Immature natural killer cell (primary cell): ENCODE measurements around the gene FOS. TPM values are rescaled to one million over a fixed set of nuclear protein-coding genes. Genes with fewer than 3 reads are reported as not detected.
"Not testable (repeated sequence)": the region's sequence is repeated elsewhere in the genome, so short reads cannot be mapped to it uniquely, and the experiment has no call there.

Source experiments
- DNase-seq, 3 donors: peaks; one replicate each; pipeline ENCODE4 v3.0.0; 2022; ENCODE audit warnings: mixed read lengths in 1 of 3
- H3K27ac Mint-ChIP-seq, 6 donors: one replicate each; pipeline ENCODE4 v1.8.0; 2020; ENCODE audit warnings: mixed read lengths in 6 of 6, mild to moderate bottlenecking in 5 of 6, inconsistent platforms in 4 of 6, moderate library complexity in 3 of 6
- H3K27me3 Mint-ChIP-seq, 3 donors: one replicate each; pipeline ENCODE4 v1.8.0; 2020 to 2021; ENCODE audit warnings: low read depth in 3 of 3, mild to moderate bottlenecking in 3 of 3, mixed read lengths in 3 of 3, moderate library complexity in 3 of 3, inconsistent platforms in 1 of 3
- H3K36me3 Mint-ChIP-seq, 3 donors: one replicate each; pipeline ENCODE4 v1.8.0; 2020; ENCODE audit warnings: mixed read lengths in 3 of 3, inconsistent platforms in 2 of 3, mild to moderate bottlenecking in 2 of 3
- H3K4me1 Mint-ChIP-seq, 2 donors: one replicate each; pipeline ENCODE4 v1.8.0; 2020; ENCODE audit warnings: inconsistent platforms in 2 of 2, mild to moderate bottlenecking in 2 of 2, mixed read lengths in 2 of 2, moderate library complexity in 1 of 2
- H3K4me3 Mint-ChIP-seq, 5 donors: one replicate each; pipeline ENCODE4 v1.8.0; 2020; ENCODE audit warnings: mild to moderate bottlenecking in 5 of 5, mixed read lengths in 5 of 5, inconsistent platforms in 3 of 5, moderate library complexity in 3 of 5
- H3K9me3 Mint-ChIP-seq, 6 donors: one replicate each; pipeline ENCODE4 v1.8.0; 2020; ENCODE audit warnings: mild to moderate bottlenecking in 6 of 6, mixed read lengths in 6 of 6, inconsistent platforms in 4 of 6, moderate library complexity in 3 of 6
- polyA plus RNA-seq, 3 donors: library from polyadenylated mRNA; unstranded; fragments of 300-500 nt; fragmentation: Illumina TruSeq; gene quantifications; one replicate each; pipeline ENCODE4 v1.2.3, GENCODE V29; 2021

FOS gene
- polyA plus RNA-seq = 100 to 1,000 TPM; 525 to 765 (median 608) TPM

DNA sequence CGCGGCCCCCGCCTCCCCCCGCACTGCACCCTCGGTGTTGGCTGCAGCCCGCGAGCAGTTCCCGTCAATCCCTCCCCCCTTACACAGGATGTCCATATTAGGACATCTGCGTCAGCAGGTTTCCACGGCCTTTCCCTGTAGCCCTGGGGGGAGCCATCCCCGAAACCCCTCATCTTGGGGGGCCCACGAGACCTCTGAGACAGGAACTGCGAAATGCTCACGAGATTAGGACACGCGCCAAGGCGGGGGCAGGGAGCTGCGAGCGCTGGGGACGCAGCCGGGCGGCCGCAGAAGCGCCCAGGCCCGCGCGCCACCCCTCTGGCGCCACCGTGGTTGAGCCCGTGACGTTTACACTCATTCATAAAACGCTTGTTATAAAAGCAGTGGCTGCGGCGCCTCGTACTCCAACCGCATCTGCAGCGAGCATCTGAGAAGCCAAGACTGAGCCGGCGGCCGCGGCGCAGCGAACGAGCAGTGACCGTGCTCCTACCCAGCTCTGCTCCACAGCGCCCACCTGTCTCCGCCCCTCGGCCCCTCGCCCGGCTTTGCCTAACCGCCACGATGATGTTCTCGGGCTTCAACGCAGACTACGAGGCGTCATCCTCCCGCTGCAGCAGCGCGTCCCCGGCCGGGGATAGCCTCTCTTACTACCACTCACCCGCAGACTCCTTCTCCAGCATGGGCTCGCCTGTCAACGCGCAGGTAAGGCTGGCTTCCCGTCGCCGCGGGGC, at the start of gene FOS:
Gene FOS, plus strand, starts transcription at position 407 of the 731 bp plus-strand sequence. Its CDS starts 155 bp downstream, at position 562.
- H3K4me1 Mint-ChIP-seq = peaks cover 65 to 76% of the 10 kb centered on the region in 2 donors
- H3K4me3 Mint-ChIP-seq = peak within 1 kb of the TSS; percentile 93 to 96 (median 96)
- DNase-seq = peak; percentile 97 to 98 (median 98)
- peaks cover 13 to 24% (median 13%) of the 10 kb centered on the region in 3 donors for H3K36me3 Mint-ChIP-seq
- H3K27me3 Mint-ChIP-seq = peaks cover 75 to 80% (median 77%) of the 10 kb centered on the region in 3 donors
- peaks cover 0 to 5% (median 0%) of the 10 kb centered on the region in 6 donors for H3K9me3 Mint-ChIP-seq
- peak within 1 kb of the TSS; percentile 93 to 100 (median 99) for H3K27ac Mint-ChIP-seq

DNA sequence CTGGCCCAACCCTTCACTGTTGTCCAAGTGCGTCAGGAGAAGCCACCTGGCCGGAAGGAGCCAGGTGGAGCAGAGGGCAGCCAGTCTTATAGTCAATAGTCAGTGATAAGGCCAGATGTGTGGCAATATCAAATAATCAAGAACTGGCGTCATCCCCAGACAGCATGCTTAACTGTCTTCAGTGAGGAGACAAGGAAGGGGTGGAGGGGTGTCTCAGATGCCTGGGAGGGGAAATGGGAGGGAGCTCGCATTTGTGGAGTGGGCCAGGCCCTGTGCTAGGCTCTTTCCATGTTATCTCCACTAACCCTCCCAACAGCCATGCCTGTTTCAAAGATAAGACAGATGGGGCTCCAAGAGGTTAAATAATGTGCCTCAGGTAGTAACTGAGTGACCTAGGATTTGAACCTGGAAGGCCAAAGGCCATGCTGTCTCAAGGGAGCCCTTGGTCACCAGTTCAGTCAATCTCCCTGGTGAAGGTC, 48.9 kb upstream of the FOS start:
- H3K4me1 Mint-ChIP-seq = peaks cover 76 to 78% of the 10 kb centered on the region in 2 donors
- H3K27me3 Mint-ChIP-seq = peaks cover 3 to 5% (median 4%) of the 10 kb centered on the region in 3 donors
- H3K36me3 Mint-ChIP-seq = peaks cover 0 to 2% (median 0%) of the 10 kb centered on the region in 3 donors
- H3K27ac Mint-ChIP-seq = peak overlapping the region; percentile 89 to 98 (median 95)
- no peaks in the 10 kb centered on the region for H3K9me3 Mint-ChIP-seq
- peak overlapping the region; percentile 77 to 84 (median 78) for H3K4me3 Mint-ChIP-seq
- no peak for DNase-seq

DNA sequence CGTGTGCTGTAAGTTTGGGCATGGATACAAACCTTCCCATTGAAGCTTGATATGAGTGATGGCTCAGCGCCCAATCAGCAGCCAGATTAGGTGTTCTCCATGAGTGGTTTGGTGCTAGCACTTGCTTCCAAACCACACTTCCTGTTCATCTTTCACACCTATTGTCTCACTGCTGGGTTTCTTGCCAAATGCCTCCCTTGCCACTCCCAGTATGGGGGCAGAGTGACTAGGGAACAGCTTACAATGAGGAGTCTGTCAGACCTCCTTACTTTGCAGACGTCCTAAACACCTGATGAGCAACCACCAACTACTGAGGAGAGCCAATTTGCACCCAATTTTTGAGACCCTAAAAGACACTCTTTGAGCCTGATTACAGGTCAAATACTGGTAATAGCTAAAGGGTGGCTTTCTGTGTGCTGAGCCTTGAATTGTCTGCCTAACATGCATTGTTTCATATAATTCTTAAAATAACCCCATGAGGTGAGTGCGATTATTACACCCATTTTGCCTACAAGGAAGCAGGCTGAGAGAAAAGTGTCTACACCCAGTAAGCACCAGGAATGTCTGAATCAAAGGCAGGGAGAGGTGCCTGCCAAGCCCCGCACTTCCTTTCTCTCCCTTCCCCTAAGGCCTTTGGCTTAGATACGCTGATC, 48.4 kb upstream of the FOS start:
- H3K27me3 Mint-ChIP-seq = peaks cover 2 to 5% (median 5%) of the 10 kb centered on the region in 3 donors
- H3K9me3 Mint-ChIP-seq = no peaks in the 10 kb centered on the region
- peak; percentile 80 to 82 (median 81) for DNase-seq
- peak overlapping the region; percentile 77 to 84 (median 78) for H3K4me3 Mint-ChIP-seq
- peaks cover 0 to 3% (median 0%) of the 10 kb centered on the region in 3 donors for H3K36me3 Mint-ChIP-seq
- H3K4me1 Mint-ChIP-seq = peaks cover 76 to 79% of the 10 kb centered on the region in 2 donors
- H3K27ac Mint-ChIP-seq = peak overlapping the region; percentile 89 to 98 (median 95)

- Mint-ChIP-seq H3K4me3 (peak overlapping the region in 4 of 5 donors; percentile 31 to 84 (median 78)), H3K27me3 (peaks cover 0 to 5% (median 5%) of the 10 kb centered on the region in 3 donors), H3K36me3 (peaks cover 0 to 3% (median 0%) of the 10 kb centered on the region in 3 donors), H3K27ac (peak overlapping the region; percentile 89 to 98 (median 95)), H3K9me3 (no peaks in the 10 kb centered on the region), H3K4me1 (peaks cover 76 to 79% of the 10 kb centered on the region in 2 donors)
- DNase-seq = no peak
These were observed 47.3 kb upstream of the FOS start for GRCh38 chr14:75231320-75231719.

DNA sequence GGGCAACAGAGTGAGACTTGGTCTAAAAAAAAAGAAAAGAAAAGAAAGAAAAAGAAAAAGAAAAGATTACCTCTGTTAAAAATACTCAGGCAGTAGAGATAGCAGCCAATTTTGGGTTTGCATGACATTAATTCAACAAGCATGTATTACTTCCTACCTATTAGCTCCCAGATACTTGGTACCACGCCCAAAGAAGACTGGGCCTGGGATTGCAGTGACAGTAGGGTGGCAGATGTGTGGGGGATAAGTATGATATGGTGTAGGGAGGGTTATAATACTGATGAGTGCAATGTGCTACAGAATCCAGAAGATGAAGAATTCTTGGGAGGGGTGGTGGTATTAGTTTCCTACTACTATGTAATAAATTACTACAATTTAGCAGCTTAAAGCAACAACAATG, 46.4 kb upstream of the FOS start:
- Mint-ChIP-seq H3K4me3 (peak overlapping the region; percentile 5 to 70 (median 49)), H3K36me3 (peaks cover 0 to 3% (median 0%) of the 10 kb centered on the region in 3 donors), H3K27ac (peak overlapping the region; percentile 89 to 96 (median 92)), H3K4me1 (peaks cover 68 to 73% of the 10 kb centered on the region in 2 donors), H3K9me3 (no peaks in the 10 kb centered on the region), H3K27me3 (peaks cover 0 to 5% (median 2%) of the 10 kb centered on the region in 3 donors)
- DNase-seq = no peak

DNA sequence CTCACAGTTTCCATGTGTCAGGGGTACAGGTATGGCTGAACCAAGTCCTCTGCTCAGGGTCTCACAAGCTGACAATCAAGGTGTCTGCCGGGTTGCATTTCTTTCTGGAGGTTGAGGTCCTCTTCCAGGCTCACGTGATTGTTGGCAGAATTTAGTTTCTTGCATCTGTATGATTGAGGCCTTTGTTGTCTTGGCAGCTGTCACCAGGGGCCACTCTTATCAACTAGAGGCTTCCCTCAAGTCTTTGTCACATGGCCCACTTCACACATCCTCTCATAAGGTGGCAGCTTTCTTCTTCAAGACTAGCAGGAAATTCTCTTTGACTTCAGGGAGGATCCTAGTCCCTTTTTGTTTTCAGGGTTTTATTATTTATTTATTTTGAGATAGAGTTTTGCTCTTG, 46.0 kb upstream of the FOS start:
- Mint-ChIP-seq H3K9me3 (no peaks in the 10 kb centered on the region), H3K27ac (peak overlapping the region; percentile 89 to 96 (median 92)), H3K36me3 (peaks cover 0 to 3% (median 0%) of the 10 kb centered on the region in 3 donors), H3K4me3 (peak overlapping the region; percentile 5 to 70 (median 49)), H3K4me1 (peaks cover 64 to 72% of the 10 kb centered on the region in 2 donors), H3K27me3 (peaks cover 0 to 5% (median 2%) of the 10 kb centered on the region in 3 donors)
- peak; percentile 76 to 80 (median 78) for DNase-seq

GRCh38 chr14:75234173-75235115, 44.2 kb upstream of the FOS start:
- DNase-seq = no peak
- peak overlapping the region in 4 of 6 donors; percentile 29 to 90 (median 87) for H3K27ac Mint-ChIP-seq
- H3K36me3 Mint-ChIP-seq = peaks cover 0 to 3% (median 0%) of the 10 kb centered on the region in 3 donors
- H3K9me3 Mint-ChIP-seq = no peaks in the 10 kb centered on the region
- H3K4me3 Mint-ChIP-seq = no peak overlapping the region
- peaks cover 0 to 5% (median 2%) of the 10 kb centered on the region in 3 donors for H3K27me3 Mint-ChIP-seq
- H3K4me1 Mint-ChIP-seq = peaks cover 46 to 54% of the 10 kb centered on the region in 2 donors

DNA sequence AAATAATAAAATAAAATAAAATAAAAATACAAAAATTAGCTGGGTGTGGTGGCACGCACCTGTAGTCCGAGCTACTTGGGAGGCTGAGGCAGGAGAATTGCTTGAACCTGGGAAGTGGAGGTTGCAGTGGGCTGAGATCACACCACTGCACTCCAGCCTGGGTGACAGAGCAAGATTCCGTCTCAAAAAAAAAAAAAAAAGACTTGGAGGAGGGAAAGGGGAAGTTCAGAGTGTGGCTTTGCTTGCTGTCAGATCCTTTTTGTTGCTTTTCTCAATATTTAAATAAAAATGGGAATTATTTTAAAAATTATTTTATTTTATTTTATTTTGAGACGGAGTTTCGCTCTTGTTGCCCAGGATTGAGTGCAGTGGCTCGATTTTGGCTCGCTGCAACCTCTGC, 43.4 kb upstream of the FOS start:
- not testable (repeated sequence) for H3K9me3 Mint-ChIP-seq, H3K27me3 Mint-ChIP-seq, H3K4me3 Mint-ChIP-seq, H3K36me3 Mint-ChIP-seq, DNase-seq, H3K27ac Mint-ChIP-seq
- H3K4me1 Mint-ChIP-seq = peaks cover 38 to 46% of the 10 kb centered on the region in 2 donors

DNA sequence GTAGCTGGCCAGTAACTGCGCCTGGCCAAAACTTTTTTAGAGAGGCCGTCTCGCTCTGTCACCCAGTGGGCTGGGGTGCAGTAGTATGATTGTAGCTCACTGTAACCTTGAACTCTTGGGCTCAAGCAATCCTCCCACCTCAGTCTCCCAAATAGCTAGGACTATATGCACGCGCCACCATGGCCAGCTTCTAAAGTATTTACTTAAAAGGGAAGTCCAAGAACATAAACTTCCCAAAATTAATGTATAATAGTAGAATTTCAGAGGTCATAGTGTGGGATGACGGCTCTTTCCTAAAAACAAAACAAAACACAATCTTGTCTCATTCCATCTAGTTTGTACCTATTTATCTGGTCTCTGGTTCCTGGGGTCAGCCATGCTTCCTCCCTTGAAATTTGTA, 42.2 kb upstream of the FOS start:
- H3K4me1 Mint-ChIP-seq = peaks cover 26 to 34% of the 10 kb centered on the region in 2 donors
- no peak overlapping the region for H3K4me3 Mint-ChIP-seq
- no peaks in the 10 kb centered on the region for H3K9me3 Mint-ChIP-seq
- peaks cover 2 to 5% (median 2%) of the 10 kb centered on the region in 3 donors for H3K27me3 Mint-ChIP-seq
- no peak for DNase-seq
- peaks cover 0 to 3% (median 0%) of the 10 kb centered on the region in 3 donors for H3K36me3 Mint-ChIP-seq
- H3K27ac Mint-ChIP-seq = peak overlapping the region in 2 of 6 donors; percentile 18 to 28

- H3K27me3 Mint-ChIP-seq = peaks cover 2 to 5% (median 2%) of the 10 kb centered on the region in 3 donors
- H3K4me1 Mint-ChIP-seq = peaks cover 22 to 29% of the 10 kb centered on the region in 2 donors
- H3K9me3 Mint-ChIP-seq = no peaks in the 10 kb centered on the region
- H3K4me3 Mint-ChIP-seq = no peak overlapping the region
- peaks cover 0 to 3% (median 0%) of the 10 kb centered on the region in 3 donors for H3K36me3 Mint-ChIP-seq
- H3K27ac Mint-ChIP-seq = peak overlapping the region in 2 of 6 donors; percentile 18 to 28
- DNase-seq = no peak
These were observed 41.7 kb upstream of the FOS start for GRCh38 chr14:75236901-75237419.

DNA sequence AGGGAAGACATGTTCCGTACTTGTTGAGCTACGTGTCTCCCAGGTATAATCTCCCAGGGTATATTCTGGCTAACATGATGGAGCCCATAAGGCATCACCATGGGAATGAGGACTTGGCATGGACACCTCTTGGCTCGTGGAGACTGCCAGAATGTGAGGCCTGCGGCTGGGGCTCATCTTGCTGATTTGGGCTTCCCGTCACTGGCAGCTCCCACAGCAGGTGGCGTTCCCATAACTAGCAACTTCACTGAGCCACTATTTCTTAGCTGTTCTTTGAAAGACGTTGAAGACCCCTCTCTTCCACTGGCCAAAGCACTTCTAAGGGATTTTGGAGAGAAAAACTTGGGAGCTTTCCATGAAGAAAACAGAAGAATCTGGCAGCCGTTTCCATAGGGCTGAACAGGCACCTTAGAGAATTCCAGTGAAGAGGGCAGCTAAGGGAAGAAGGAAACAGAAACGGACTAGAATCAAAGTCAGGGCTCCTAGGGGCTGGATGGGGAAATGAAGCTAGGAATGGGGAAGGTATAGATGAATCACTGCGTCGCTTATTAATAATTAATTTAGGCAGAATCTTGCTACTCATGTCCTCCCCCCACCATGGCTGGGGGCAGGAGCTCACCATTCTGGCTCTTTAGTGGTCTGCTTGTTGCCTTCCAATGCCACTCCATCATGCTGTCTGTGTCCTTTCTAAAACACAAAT, 39.7 kb upstream of the FOS start:
- peaks cover 0 to 3% (median 0%) of the 10 kb centered on the region in 3 donors for H3K36me3 Mint-ChIP-seq
- DNase-seq = no peak
- H3K27ac Mint-ChIP-seq = peak overlapping the region in 3 of 6 donors; percentile 15 to 34 (median 25)
- H3K4me1 Mint-ChIP-seq = peaks cover 7 to 9% of the 10 kb centered on the region in 2 donors
- H3K4me3 Mint-ChIP-seq = no peak overlapping the region
- H3K9me3 Mint-ChIP-seq = no peaks in the 10 kb centered on the region
- peaks cover 2 to 5% (median 2%) of the 10 kb centered on the region in 3 donors for H3K27me3 Mint-ChIP-seq

DNA sequence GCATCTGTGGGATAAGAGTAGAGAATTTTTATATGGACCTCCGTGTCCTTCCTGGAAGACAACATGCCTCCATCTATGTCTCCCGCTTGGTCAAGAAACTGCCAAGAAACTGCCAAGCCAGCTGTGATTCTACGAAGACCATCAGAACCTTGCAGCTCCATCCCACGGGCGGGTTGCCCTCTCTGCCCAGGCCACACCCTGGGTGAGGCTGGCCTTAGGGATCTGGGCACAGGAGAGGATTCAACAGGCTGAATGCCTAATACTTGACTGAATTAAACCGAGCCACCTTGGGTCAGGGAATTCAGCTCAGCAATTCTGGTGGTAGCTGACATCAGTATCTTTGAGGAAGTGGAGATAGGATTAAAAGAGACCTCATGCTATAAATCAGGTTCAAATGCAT, 37.8 kb upstream of the FOS start:
- Mint-ChIP-seq H3K27me3 (peaks cover 2% of the 10 kb centered on the region in 3 donors), H3K4me3 (no peak overlapping the region), H3K4me1 (peaks cover 1 to 2% of the 10 kb centered on the region in 2 donors), H3K27ac (no peak overlapping the region), H3K36me3 (no peaks in the 10 kb centered on the region), H3K9me3 (no peaks in the 10 kb centered on the region)
- DNase-seq = no peak
